ENCODE measurements around the gene CLDND1.

DNA sequence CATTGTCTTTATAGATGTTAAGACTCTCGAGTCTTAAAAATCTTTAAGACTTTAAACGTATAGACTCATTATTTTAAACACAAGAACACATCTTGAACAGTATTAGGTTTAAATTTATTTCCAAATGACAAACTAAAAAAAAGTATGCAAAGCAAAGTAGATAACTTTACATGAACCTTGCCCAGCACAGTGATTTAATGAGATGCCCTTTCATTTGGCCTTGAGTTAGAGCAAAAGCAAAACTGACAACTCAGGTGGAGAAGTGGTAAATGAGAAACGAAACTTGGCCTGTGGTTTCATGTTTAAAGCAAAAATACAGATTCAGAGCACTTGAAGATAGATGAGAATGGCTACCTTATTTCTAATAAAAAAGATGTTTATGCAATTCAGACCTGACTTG, 17.6 kb upstream of the CLDND1 start:
- TF ChIP-seq, protein P1, sequence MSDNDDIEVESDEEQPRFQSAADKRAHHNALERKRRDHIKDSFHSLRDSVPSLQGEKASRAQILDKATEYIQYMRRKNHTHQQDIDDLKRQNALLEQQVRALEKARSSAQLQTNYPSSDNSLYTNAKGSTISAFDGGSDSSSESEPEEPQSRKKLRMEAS (IDR thresholded peaks at IDR 0.05; ENCODE audit: low read depth, low read length): no peak
- TF ChIP-seq CREB1 (IDR thresholded peaks at IDR 0.05; ENCODE audit: low read depth) (0 out of 2 replicates have a peak, but pooled peaks have one; percentile 53), POLR2A (IDR thresholded peaks at IDR 0.05; ENCODE audit: low read depth, low read length) (no peak), EZH2 (IDR thresholded peaks at IDR 0.05; ENCODE audit: borderline replicate concordance, control insufficient read depth, low read depth, low read length) (no peak), BHLHE40 (IDR thresholded peaks at IDR 0.05; ENCODE audit: borderline replicate concordance in 1 of 2, low read depth in 2 of 2, low read length in 1 of 2) (peak; percentile 63 to 74; a peak in 3 of 4 replicates), NR2C2 (IDR thresholded peaks at IDR 0.05; ENCODE audit: borderline replicate concordance, control insufficient read depth, insufficient read length, low read depth) (no peak), MEF2A (IDR thresholded peaks at IDR 0.05; ENCODE audit: insufficient read depth, low read depth, low read length) (peak; percentile 70; the same call in 1 of the 2 replicates), EP300 (IDR thresholded peaks at IDR 0.05; ENCODE audit: borderline replicate concordance in 1 of 2, control insufficient read depth in 1 of 2, low read depth in 2 of 2, low read length in 2 of 2) (peak; percentile 74 to 92; a peak in 3 of 4 replicates), RUNX3 (IDR thresholded peaks at IDR 0.05; ENCODE audit: low read length) (peak; percentile 99), SIX5 (IDR thresholded peaks at IDR 0.05; ENCODE audit: low read depth, low read length, severe bottlenecking) (no peak)
- TF ChIP-seq, protein P2, sequence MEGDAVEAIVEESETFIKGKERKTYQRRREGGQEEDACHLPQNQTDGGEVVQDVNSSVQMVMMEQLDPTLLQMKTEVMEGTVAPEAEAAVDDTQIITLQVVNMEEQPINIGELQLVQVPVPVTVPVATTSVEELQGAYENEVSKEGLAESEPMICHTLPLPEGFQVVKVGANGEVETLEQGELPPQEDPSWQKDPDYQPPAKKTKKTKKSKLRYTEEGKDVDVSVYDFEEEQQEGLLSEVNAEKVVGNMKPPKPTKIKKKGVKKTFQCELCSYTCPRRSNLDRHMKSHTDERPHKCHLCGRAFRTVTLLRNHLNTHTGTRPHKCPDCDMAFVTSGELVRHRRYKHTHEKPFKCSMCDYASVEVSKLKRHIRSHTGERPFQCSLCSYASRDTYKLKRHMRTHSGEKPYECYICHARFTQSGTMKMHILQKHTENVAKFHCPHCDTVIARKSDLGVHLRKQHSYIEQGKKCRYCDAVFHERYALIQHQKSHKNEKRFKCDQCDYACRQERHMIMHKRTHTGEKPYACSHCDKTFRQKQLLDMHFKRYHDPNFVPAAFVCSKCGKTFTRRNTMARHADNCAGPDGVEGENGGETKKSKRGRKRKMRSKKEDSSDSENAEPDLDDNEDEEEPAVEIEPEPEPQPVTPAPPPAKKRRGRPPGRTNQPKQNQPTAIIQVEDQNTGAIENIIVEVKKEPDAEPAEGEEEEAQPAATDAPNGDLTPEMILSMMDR (IDR thresholded peaks at IDR 0.05 in 2 of 3, conservative IDR thresholded peaks at IDR 0.05 in 1 of 3; ENCODE audit: control insufficient read depth in 2 of 3, extremely low read depth in 1 of 3, insufficient read depth in 1 of 3, low read depth in 3 of 3, low read length in 3 of 3): no peak
- TF ChIP-seq, protein P3, sequence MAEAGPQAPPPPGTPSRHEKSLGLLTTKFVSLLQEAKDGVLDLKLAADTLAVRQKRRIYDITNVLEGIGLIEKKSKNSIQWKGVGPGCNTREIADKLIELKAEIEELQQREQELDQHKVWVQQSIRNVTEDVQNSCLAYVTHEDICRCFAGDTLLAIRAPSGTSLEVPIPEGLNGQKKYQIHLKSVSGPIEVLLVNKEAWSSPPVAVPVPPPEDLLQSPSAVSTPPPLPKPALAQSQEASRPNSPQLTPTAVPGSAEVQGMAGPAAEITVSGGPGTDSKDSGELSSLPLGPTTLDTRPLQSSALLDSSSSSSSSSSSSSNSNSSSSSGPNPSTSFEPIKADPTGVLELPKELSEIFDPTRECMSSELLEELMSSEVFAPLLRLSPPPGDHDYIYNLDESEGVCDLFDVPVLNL (IDR thresholded peaks at IDR 0.05; ENCODE audit: low read depth, low read length): no peak
- TF ChIP-seq, protein P4, sequence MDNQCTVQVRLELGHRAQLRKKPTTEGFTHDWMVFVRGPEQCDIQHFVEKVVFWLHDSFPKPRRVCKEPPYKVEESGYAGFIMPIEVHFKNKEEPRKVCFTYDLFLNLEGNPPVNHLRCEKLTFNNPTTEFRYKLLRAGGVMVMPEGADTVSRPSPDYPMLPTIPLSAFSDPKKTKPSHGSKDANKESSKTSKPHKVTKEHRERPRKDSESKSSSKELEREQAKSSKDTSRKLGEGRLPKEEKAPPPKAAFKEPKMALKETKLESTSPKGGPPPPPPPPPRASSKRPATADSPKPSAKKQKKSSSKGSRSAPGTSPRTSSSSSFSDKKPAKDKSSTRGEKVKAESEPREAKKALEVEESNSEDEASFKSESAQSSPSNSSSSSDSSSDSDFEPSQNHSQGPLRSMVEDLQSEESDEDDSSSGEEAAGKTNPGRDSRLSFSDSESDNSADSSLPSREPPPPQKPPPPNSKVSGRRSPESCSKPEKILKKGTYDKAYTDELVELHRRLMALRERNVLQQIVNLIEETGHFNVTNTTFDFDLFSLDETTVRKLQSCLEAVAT (IDR thresholded peaks at IDR 0.05): peak; percentile 85
